Hair follicular keratinocyte (primary cell): ENCODE data around the gene ANAPC15. TPM values are rescaled to one million over a fixed set of nuclear protein-coding genes. Genes with fewer than 3 reads are reported as not detected.

Experiments
- total RNA-seq: library from RNA; depleted of rRNA; stranded (reverse); fragments of >200 nt; gene quantifications from 2 replicates; pipeline ENCODE4 v1.2.3, GENCODE V29; 2015

The ANAPC15 gene
- total RNA-seq, result 43.7 and 71.2 TPM in 2 replicates

GRCh38 chr11:72112143-72112977 is at the start of gene ANAPC15:
Gene ANAPC15, minus strand, starts transcription at chr11:72112695. Its CDS starts 1,419 bp downstream, at chr11:72111276.

DNA sequence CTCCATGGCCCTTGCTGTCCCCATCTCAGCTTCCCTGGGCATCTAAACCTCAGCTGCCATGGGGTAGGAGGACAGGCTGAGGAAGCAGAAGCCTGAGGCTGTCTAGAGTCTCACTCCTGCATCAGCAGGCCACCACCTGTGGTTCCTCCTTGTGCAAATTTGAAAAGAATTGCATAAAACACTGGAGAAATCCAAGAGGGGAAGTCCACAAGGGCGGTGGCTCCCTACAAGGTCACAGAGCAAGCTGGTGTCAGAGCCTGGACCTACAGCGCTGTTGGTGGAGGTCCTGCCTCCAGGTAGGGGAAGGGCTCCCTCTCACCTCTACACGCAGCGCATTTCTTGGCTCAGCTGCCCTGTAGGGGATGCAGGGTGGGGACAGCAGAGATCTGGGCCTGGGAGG is 23.0 kb upstream of the ANAPC15 start, which contains the start of gene FOLR3:
FOLR3 (plus strand) TSS at position 253 of the 400 bp plus-strand sequence. CDS start 228 bp downstream, outside the sequence.

DNA sequence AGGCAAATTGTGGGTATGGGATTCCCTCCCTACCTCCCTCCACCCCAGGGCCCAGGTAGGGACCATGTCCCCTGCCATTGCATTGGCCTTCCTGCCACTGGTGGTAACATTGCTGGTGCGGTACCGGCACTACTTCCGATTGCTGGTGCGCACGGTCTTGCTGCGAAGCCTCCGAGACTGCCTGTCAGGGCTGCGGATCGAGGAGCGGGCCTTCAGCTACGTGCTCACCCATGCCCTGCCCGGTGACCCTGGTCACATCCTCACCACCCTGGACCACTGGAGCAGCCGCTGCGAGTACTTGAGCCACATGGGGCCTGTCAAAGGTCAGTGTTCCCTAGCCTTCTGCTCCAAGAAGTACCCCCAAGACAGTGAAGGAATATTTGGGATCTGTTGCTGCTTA is 6.6 kb downstream of the ANAPC15 start, which contains the start of gene TOMT:
TOMT (plus strand) TSS at position 37 of the 400 bp plus-strand sequence; CDS start at position 65, 28 bp downstream.

GRCh38 chr11:72102946-72103753 is 9.3 kb downstream of the ANAPC15 start, which contains the start of gene LAMTOR1:
Gene LAMTOR1, minus strand, starts transcription at chr11:72103297. Its CDS starts 73 bp downstream, at chr11:72103224.

GRCh38 chr11:72080326-72081183 is 31.9 kb downstream of the ANAPC15 start, which contains the start of the genes LRRC51 and NUMA1:
Gene LRRC51, plus strand, starts transcription at chr11:72080850. Its CDS starts 8,234 bp downstream, at chr11:72089084.
Gene NUMA1, minus strand, starts transcription at chr11:72080542. Its CDS starts 44,599 bp downstream, at chr11:72035943.

Other genes with a start within 250 kb of the ANAPC15 start
- not detected in 2 replicates for gene DEFB131B, start 234.2 kb downstream of the ANAPC15 start, total RNA-seq
- 7.0 and 10.1 TPM in 2 replicates for gene XNDC1N, start 184.1 kb downstream of the ANAPC15 start, total RNA-seq
- 14.4 and 23.4 TPM in 2 replicates for gene RNF121, start 183.6 kb downstream of the ANAPC15 start, total RNA-seq
- gene IL18BP, start 113.8 kb downstream of the ANAPC15 start, total RNA-seq, result 0.95 and 1.2 TPM in 2 replicates
- 105 and 106 TPM in 2 replicates for gene NUMA1, start 32.2 kb downstream of the ANAPC15 start, total RNA-seq
- gene LRRC51, start 31.8 kb downstream of the ANAPC15 start, total RNA-seq, result 5.2 and 8.0 TPM in 2 replicates
- 164 and 204 TPM in 2 replicates for gene LAMTOR1, start 9.4 kb downstream of the ANAPC15 start, total RNA-seq
- not detected in 2 replicates for gene TOMT, start 6.8 kb downstream of the ANAPC15 start, total RNA-seq
- gene FOLR3, start 23.0 kb upstream of the ANAPC15 start, total RNA-seq, result 11.0 and 19.8 TPM in 2 replicates
- gene FOLR1, start 79.4 kb upstream of the ANAPC15 start, total RNA-seq, result not detected in 2 replicates
- gene FOLR2, start 104.1 kb upstream of the ANAPC15 start, total RNA-seq, result not detected in 2 replicates
- gene INPPL1, start 112.1 kb upstream of the ANAPC15 start, total RNA-seq, result 31.4 and 33.3 TPM in 2 replicates
- not detected in 2 replicates for gene PHOX2A, start 131.5 kb upstream of the ANAPC15 start, total RNA-seq